ENCODE results near the gene MEIOB. TPM values are rescaled to one million over a fixed set of nuclear protein-coding genes. Genes with fewer than 3 reads are reported as not detected.

The MEIOB gene
- total RNA-seq, 1 donor from 2014 or later: 0.39 TPM

- DNase-seq: no peak
Measured at GRCh38 chr16:1828645-1829410, 43.1 kb downstream of the MEIOB start.

GRCh38 chr16:1826691-1827573, 45.0 kb downstream of the MEIOB start, which contains the start of the genes FAHD1 and HAGH:
Gene FAHD1, plus strand, starts transcription at chr16:1827206. Its CDS starts 33 bp downstream, at chr16:1827239.
Gene HAGH, minus strand, starts transcription at chr16:1826825. Its CDS starts 38 bp downstream, at chr16:1826787.
- peak; percentile 86 for DNase-seq

- no peak for DNase-seq
Measured at GRCh38 chr16:1825864-1826690, 45.9 kb downstream of the MEIOB start.

GRCh38 chr16:1825381-1825863, 46.5 kb downstream of the MEIOB start:
- no peak for DNase-seq

- no peak for DNase-seq
Measured at GRCh38 chr16:1823821-1824220, 48.1 kb downstream of the MEIOB start.

- DNase-seq: no peak
Measured at GRCh38 chr16:1822801-1823200, 49.2 kb downstream of the MEIOB start.

GRCh38 chr16:1821861-1822611, 49.9 kb downstream of the MEIOB start:
- no peak for DNase-seq

GRCh38 chr16:1820946-1821290, 51.0 kb downstream of the MEIOB start:
- DNase-seq: no peak

GRCh38 chr16:1820096-1820945, 51.6 kb downstream of the MEIOB start:
- DNase-seq: no peak

- no peak for DNase-seq
Measured at GRCh38 chr16:1819611-1820010, 52.4 kb downstream of the MEIOB start.

- no peak for DNase-seq
Measured at GRCh38 chr16:1818873-1819525, 53.0 kb downstream of the MEIOB start.

GRCh38 chr16:1818204-1818872, 53.6 kb downstream of the MEIOB start:
- DNase-seq: no peak

- no peak for DNase-seq
Measured at GRCh38 chr16:1817716-1818115, 54.2 kb downstream of the MEIOB start.

- no peak for DNase-seq
Measured at GRCh38 chr16:1817276-1817589, 54.7 kb downstream of the MEIOB start.

- no peak for DNase-seq
Measured at GRCh38 chr16:1816396-1817275, 55.3 kb downstream of the MEIOB start.

- DNase-seq: no peak
Measured at GRCh38 chr16:1815461-1815860, 56.5 kb downstream of the MEIOB start.

- no peak for DNase-seq
Measured at GRCh38 chr16:1812732-1813163, 59.2 kb downstream of the MEIOB start.

GRCh38 chr16:1810536-1810935, 61.4 kb downstream of the MEIOB start:
- no peak for DNase-seq

All from skin of body (tissue), 2 donors.